NK-92 treated with Interleukin-12 subunit alpha and Interleukin-12 subunit beta, amount 100 ng/mL, for 24 hours (cell line): ENCODE results near the gene MYCN.
"Not testable (repeated sequence)": the region's sequence is repeated elsewhere in the genome, so short reads cannot be mapped to it uniquely, and the experiment has no call there.

Experiments used
- DNase-seq: peaks from one replicate; lab custom pipeline; 2025; lab: John Stamatoyannopoulos, UW

The MYCN gene

DNA sequence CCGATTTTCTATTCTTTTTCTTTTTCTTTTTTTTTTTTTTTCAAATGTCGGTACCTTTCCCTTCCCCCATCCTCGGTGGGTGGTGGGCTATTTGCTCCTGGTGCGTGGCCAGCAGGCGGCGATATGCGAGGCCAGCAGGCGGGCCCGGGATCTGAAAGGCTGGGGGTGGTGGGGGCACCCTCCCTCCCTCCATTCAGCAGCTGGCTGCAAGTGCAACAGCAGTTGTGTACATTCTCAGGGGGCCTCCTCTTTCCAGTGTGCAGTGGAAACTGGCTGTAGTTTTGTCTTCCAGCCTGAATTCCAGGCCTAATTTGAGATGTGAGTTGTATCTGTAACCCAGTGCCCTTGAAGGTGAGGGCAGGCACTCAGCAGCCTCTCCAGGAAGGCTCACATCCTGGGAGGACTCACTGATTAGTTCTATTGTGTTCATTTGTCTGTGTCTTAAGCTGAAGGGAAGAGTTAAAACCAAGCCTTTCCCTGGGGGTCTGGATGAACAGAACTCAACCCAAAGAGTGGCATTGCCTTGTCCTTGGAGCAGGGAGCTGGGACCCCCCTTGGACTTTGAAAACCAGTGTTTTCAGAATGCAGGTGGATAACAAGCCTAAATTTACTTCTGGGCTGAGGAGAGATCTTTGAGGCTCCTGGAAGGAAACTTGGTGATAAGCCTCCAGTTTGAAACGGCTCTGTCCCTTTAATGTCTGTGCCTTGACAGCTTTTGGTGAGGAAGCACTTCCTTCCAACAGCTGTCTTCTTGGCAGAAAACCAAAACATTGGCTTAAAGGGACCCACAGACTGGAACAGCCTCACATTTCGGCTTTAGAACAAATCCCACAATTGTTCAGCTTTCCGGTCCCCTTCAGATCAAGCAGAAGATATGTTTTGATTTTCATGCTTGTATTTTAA, 3.3 kb downstream of the MYCN start:
- DNase-seq = no peak

DNA sequence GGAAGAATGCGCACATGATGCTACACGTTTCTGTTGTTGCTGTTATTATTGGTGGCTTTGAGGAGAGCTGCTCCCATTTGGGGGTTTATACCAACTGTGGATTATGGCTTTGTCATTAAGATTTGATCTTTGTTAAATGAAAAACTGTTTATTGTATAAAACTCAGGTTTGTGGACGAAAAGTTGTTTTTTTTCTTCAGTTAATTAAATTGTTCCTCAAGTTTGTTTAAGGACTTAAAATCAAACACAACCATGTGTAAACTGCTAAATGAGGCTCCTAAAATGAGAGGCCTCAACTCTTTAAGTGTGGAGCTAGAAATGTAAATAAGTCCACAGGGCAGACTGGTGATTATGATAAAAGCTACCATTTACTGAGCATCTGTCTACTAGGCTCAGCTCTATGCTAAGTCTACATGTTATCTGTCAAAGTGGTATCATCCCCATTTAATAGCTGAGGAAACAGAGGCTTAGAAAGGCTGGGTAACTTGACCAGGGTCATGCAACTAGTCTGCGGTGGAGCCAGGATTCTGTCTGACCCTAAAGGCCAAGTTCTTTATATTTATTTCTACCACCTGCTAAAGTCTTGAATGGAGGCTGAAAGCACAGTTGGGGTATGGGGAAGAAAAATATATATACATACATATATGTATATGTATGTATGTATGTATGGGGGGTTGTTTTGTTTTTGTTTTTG, 4.1 kb downstream of the MYCN start:
- no peak for DNase-seq

DNA sequence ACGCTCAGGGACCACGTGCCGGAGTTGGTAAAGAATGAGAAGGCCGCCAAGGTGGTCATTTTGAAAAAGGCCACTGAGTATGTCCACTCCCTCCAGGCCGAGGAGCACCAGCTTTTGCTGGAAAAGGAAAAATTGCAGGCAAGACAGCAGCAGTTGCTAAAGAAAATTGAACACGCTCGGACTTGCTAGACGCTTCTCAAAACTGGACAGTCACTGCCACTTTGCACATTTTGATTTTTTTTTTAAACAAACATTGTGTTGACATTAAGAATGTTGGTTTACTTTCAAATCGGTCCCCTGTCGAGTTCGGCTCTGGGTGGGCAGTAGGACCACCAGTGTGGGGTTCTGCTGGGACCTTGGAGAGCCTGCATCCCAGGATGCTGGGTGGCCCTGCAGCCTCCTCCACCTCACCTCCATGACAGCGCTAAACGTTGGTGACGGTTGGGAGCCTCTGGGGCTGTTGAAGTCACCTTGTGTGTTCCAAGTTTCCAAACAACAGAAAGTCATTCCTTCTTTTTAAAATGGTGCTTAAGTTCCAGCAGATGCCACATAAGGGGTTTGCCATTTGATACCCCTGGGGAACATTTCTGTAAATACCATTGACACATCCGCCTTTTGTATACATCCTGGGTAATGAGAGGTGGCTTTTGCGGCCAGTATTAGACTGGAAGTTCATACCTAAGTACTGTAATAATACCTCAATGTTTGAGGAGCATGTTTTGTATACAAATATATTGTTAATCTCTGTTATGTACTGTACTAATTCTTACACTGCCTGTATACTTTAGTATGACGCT, 5.8 kb downstream of the MYCN start:
- DNase-seq = no peak

DNA sequence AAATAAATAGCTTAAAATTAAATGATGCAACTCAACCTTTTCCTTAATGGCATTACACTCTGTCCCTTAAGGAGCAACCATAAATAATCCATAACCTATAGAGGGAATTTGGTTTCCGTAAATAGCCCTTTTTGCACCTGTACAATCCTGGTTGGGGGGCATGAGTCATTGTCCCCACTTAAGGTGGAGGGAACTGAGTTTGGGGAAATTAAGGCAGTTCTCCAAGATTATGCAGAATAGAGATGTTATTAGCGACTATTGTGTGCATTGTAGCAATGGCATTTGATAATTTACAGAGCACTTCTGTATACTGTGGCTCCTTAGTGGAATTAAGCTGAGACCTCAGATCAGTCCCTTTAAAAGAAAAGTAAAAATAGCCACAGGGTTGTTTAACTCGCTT, 6.6 kb downstream of the MYCN start:
- no peak for DNase-seq

DNA sequence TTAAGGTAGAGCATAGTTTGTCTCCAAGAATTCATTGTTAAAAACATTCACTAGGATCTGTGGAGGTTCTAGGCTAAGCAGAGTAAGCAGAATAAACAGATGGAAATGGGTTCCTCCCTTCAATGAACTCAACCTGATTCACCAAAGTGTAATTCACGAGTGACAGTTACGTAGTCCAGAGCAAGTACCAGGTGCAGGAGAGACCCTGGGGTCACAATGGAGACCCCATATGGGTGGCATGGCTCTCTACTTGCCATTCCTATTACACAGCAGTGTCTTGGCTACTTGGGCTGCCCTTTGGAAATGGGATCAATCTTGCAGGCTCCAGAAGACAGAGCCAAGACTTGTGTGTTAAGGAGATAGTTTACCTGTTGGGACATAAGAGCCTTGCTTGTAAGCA, 7.1 kb downstream of the MYCN start:
- DNase-seq = no peak

DNA sequence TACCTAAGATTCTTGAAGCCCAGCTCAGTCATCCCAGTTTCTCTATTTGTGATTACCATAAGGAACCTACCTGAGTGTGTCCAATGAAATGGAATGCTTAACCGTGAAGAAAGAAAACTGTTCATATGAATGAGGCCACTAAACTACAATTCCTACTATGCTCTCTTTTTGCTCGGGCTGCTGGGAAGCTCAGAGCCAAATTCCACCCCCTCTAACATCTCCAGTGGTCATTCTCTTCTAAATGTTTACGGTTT, 8.3 kb downstream of the MYCN start:
- no peak for DNase-seq

DNA sequence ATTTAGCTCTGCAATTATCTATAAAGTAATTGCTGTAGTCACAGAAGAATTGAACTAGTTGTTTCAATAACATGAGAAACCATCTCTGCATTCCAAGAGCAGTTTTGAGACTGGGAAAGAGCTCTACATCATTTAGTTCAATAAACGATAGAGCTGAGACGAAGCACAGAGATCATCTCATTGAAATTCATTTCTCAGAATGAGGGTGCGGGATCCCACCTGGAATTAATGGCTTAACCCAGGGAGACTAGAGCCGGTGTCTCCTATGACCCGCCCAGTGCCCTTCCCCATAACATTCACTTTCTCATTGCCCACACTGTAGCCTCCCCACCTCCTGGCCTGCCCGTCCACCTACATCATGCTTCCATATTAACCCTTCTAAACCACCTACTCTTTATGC, 8.8 kb downstream of the MYCN start:
- no peak for DNase-seq

DNA sequence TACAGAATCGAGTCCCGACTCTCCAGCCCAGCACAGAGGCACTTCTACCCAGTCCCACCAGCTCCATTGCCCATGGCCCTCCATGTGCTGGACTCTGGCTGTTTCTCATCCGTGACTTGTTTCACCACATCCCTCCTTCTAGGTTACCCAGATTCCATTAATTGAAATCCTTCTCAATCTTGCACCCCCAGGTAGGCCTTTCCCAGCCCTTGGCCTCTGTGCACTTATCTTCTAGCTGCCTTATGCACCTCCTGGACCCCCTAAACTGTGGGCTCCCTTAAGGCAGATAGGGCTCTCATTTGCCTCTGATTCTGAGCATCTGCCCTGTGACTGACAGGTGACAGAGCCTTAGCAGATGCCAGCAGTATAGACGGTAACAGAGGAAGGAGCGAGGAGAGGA, 9.2 kb downstream of the MYCN start:
- no peak for DNase-seq

DNA sequence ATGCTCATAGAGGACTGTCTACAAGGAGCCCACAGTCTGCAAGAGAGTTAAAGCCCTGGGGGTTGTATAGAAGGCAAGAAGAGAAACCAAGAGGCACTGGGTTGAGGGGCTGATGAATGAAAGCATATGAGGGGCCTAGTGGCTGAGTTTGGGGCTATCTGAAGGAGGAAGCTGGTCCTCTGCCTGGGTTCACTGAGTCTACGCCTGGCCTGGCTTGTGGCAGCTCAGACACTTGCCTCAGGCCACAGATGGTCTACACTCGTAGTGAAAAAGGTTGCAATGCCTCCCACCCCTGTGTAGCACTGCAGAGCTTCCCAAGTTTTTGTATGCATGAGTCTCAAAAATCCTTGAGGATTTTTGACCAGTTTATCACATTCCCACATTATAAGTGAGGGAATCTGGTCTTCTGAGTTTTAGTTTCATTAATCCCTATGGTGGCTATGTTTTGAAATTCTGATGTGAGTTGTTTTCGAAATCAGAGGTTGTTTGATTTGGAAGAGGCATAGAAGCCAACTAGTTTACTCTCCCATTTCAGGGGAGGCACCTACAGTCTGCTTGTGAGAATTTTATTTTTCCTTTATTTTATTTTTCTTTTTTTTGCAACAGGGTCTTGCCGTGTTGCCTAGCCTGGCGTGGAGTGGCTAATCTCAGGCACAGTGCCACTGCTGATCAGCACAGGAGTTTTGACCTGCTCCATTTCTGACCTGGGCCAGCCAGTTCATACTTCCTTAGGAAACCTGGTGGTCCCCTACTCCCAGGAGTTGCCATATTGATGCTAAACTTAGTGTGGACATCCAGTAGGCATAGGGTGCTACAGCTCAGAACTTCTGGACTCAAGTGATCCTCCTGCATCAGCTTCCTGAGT, 10.0 kb downstream of the MYCN start:
- DNase-seq = no peak

DNA sequence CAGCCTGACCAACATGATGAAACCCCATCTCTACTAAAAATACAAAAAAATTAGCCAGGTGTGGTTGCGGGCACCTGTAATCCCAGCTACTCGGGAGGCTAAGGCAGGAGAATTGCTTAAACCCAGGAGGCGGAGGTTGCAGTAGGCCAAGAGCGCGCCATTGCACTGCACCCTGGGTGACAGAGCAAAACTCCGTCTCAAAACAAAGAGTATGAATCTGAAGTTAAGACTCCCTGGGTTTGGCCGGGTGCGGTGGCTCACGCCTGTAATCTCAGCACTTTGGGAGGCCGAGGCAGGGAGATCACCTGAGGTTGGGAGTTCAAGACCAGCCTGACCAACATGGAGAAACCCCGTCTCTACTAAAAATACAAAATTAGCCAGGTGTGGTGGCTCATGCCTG, 11.6 kb downstream of the MYCN start:
- not testable (repeated sequence) for DNase-seq

DNA sequence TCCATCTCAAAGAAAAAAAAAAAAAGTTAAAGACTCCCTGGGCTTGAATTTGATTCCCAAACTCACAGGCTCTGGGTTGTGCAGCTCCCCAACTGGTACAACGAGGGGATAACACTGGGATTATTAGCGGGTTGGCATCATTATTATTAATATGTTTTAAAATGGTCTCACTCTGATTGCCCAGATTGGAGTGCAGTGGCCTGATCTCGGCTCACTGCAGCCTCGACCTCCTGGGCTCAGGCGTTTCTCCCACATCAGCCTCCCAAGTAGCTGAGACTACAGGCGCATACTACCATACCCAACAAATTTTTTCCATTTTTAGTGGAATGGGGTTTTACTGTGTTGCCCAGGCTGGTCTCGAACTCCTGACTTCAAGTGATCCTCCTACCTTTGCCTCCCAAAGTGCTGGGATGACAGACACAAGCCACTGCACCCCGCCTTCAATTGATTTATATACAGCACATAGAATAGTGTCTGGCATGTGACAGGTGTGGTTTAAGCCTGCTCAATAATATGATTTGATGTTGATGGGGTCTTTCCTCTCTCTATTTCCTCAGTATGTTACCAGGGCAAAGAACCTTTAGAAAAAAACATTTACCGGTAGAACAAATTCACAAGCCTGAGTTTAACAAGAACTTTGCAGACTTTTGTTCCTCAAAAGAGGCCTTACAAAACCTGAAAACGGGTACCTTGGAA, 12.2 kb downstream of the MYCN start:
- DNase-seq = no peak

DNA sequence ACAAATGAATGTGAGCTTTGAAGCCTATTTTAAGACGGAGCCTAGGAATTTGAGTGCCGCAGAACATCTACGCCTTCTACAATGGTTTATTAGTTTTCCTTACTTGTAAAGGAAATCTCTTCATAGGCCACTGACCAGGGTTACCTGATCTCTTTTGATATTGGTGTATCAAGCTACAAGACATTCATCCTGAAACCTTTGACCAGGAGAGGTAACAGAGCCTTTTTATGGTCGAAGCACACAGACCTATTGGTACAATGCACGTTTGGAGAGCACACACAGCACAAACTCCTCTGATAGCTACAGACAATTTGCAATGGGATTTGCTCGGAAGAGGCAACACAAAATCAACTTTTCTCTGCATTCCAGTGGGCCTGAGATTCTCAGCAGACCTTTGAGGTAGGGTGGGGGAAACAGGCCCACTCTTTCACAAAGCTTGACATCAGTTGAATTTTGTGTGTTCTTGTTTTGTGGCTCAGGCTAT, 12.8 kb downstream of the MYCN start:
- no peak for DNase-seq

DNA sequence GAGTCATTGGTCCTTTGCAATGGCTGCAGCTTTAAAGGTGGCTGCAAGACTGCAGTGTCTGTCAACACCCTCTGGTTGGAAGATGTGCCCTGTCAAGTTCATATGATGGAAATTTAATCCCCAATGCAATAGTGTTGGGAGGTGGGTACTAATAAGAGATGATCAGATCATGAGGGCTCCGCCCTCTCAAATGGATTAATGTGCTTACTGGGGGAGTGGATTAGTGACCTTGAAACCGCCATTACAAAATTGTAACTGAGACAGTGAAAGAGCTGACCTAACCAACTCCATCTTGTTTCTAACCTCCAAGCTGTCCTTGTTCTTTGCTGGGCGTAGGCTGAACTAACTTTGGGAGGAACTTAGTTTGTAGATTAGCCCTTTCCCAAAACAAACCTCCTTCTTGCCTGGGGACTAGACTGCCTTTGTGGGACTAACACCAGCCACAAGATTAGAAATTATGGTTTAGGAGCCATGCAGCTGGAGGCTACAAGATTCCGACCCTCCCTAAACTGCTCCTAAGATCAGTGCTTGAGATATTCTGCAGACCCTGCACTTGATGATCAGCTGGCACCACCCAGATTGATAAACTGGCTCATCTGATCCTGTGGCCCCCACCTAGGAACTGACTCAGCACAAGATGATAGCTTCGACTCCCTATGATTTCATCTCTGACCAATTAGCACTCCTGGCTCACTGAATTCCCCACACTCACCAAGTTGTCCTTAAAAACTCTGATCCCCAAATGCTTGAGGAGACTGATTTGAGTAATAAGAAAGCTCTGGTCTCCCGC, 13.7 kb downstream of the MYCN start:
- no peak for DNase-seq

DNA sequence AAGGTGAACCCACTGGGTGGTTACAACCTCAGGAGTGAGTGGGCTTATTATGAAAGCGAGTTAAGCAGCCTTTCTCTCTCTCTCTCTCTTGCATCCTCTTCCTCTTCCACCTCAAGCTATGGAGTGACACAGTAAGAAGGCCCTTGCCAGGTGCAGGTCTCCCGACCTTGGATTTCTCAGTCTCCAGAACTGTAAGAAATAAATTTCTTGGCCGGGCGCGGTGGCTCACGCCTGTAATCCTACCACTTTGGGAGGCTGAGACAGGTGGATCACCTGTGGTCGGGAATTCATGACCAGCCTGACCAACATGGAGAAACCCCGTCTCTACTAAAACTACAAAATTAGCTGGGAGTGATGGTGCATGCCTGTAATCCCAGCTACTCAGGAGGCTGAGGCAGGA, 14.4 kb downstream of the MYCN start:
- no peak for DNase-seq

DNA sequence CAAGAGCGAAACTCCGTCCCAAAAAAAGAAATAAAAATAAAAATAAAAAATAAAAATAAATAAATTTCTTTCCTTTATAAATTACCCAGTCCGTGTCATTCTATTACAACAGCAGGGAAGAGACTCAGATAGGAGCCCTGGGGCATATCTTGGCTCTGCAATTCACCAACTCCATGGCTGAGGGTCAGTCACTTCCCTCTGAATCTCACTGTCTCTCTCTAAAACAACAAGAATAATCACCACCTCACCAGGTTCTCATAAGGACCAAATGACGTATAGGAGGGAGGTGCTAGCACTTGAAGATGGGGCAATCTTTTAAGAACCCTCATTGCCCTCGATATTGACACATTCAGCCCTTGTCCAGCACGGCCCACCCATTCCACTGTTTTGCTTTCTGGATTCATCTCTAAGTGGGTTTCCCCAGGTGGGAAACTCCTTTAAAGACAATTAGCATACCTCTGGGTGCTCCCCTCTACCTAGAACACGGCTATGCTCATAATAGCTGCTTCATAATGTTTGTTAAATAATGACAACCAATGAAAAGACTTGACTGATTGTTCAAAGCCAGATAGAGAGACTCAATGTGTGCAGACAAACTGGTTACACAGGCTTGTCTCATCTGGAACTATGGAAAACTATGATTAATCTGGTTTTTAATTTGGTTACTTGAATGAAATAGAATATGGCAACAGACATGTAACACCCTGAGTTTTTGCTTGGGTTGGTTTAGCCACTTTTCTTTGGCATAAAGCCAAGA, 15.1 kb downstream of the MYCN start:
- no peak for DNase-seq

DNA sequence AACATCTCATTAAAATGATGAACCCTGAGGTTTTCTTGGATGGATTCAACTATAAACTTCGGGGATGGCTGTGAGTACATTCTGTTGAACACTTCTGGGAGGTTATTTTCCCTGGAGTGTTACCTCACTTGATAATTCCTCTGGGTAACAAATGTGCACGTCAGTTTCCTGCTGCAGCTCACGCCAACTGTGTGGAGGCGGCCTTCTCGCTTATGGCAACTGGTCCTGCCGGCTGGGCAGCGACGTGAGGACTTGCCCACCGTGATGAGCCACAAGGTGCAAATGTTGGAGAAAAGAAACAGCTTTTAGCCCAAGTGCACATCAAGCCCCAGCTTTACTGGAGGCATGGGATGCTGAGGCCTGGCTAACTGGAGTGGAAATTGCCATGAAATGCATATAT, 15.9 kb downstream of the MYCN start:
- no peak for DNase-seq

DNA sequence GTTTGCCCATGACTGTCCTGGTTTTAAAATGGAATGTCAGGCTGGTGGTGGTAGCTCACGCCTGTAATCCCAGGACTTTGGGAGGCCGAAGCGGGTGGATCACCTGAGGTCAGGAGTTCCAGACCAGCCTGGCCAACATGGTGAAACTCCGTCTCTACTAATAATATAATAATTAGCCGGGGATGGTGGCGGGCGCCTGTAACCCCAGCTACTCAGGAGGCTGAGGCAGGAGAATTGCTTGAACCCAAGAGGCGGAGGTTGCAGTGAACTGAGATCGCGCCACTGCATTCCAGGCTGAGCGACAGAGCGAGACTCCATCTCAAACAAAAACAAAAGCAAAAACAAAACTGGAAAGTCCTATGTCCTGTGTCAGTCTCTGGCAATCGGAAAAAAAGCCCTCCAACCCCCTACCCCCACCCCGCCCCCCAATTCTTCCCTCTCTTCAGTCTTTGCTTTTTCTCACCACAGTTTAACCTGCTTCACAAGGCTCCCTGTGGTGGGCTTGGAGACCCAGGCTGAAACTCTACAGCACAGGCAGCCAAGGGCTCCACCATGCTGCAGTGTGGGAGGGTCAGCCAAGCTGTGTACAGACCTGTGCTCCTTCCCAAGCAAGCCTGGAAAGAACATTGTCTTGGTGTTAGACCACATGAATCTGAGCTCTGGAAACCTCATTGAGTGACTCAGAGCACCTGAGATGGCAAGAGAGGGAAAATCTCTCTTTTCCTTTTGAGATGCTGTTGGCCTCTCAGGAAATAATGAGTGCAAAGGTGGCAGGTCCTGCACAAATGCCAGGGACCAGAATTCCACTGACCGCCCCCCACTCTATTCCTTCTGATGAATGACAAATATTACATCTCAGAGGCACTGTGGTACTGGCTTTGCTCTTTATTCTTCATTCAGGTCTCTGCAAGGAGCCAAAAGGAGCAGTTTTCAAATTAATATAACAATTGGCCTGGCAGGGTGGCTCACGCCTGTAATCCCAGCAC, 16.7 kb downstream of the MYCN start:
- DNase-seq = no peak

DNA sequence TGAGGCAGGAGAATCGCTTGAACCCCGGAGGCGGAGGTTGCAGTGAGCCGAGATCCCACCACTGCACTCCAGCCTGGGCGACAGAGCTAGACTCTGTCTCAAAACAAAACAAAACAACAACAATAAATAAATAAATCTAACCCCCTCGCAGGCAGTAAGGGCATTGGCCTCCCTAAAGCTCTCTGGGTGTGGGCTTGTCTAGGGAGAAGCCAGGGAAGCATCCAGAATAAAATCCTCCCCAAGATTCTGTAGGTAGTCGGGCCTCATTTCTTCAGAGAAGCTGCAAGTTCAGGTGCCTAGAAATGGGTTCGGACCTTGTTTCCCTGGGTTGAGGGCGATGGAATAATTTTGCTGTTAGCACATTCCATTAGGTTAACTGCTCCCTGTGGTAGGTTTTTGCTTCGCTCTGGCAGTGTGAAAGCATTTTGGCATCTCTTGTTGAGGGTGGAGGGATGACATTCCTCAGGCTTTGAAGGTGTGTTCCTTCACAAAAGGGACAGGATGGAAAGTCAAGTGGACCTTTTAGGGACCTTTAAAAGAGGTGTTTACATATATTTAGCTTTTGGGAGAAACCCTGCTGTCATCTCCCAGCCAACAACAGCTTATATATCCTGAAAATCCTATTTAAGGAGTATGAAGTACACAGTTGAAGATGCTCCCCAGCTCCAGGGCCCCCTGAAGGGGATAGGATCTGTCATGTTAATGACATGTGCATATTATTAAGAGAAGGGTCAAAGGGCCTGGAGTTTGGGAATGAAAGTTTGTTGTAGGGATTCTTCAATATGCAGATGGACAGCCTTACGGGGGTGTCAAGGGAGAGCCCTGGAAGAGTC, 17.7 kb downstream of the MYCN start:
- no peak for DNase-seq
